Erythroblast (primary cell): ENCODE results near the gene METTL9.
A peak's percentile ranks its signal among the peaks of the same experiment; 100 is the strongest.
"Not testable (repeated sequence)": the region's sequence is repeated elsewhere in the genome, so short reads cannot be mapped to it uniquely, and the experiment has no call there.

Source experiments
- DNase-seq, 2 experiments: peaks; one replicate each; lab custom pipeline; 2025; lab: John Stamatoyannopoulos, UW
- GATA1 ChIP-seq: IDR thresholded peaks from 2 replicates; pipeline ENCODE4 v1.6.1; 2011; ENCODE audit warnings: low read depth, mild to moderate bottlenecking, control low read depth, low read length, moderate library complexity
- POLR2A ChIP-seq: IDR thresholded peaks from 2 replicates; pipeline ENCODE4 v1.6.1; 2011; ENCODE audit warnings: mild to moderate bottlenecking, low read length

METTL9 gene

DNA sequence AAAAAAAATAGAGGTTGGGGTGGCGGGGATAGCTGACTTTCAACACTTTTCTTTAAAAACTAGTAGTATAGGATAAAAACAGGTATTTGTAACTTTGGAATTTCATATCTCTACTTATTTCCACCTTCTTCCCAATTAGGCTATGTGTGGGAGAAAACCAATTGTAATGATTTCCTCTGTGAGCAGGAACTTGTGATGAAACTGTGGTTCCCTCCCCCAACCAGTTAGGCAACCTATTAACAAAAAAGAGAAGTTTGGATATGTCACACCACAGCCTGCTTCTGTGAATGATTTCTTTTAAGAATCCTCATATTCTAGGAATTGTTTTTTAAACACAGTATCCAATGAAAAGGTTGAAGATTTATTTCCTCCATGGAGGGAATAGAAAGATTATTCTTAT, 51.1 kb downstream of the METTL9 start:
- TF ChIP-seq POLR2A, result no peak
- no peak for TF ChIP-seq GATA1
- no peak for DNase-seq

DNA sequence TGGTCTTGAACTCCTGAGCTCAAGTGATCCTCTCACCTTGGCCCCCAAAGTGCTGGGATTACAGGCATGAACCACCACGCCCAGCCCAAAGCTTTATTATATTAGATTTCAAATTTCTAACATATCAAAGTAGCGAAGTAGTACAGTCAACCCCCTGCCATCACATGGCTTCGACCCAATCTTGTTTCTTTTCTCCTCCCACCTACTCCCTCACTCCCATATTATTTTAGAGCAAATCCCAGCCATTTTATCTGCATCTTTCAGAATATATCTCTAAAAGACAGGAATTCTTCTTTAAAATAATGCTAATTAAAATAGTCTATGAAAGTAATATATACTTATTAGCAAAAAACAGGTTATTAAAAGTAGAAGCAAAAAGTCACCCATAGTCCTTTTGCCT, 52.1 kb downstream of the METTL9 start:
- TF ChIP-seq POLR2A (no peak), GATA1 (no peak)
- DNase-seq, result no peak

DNA sequence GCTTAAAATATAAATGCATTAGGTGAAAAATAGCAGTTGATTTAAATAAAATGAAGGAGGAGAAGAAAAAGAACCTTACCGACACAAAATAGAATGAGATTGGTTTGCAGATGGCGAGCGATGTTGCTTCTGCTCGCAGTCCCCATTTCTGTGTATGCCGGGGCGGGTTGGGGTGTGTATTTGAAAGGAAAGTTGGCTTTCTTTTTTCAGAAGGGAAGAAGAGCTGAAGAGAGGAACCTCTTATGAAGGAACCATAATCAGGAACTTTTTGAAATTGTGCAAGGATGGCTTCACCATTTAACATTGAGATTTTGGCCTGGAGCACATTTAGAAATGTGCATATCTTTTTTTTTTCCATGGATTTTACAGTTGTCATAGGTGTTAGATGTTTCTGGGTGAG, 53.1 kb downstream of the METTL9 start, which contains the start of gene IGSF6:
Gene IGSF6, minus strand, starts transcription at position 156 of the 400 bp plus-strand sequence. Its CDS starts 10 bp downstream, at position 146.
- TF ChIP-seq GATA1, result no peak
- no peak for TF ChIP-seq POLR2A
- DNase-seq, result no peak

- no peak for TF ChIP-seq GATA1
- no peak for TF ChIP-seq POLR2A
- no peak for DNase-seq
Measured at GRCh38 chr16:21653571-21653970, 54.2 kb downstream of the METTL9 start.

- no peak for TF ChIP-seq GATA1
- no peak for TF ChIP-seq POLR2A
- no peak for DNase-seq
Measured at GRCh38 chr16:21654466-21654865, 55.1 kb downstream of the METTL9 start.

DNA sequence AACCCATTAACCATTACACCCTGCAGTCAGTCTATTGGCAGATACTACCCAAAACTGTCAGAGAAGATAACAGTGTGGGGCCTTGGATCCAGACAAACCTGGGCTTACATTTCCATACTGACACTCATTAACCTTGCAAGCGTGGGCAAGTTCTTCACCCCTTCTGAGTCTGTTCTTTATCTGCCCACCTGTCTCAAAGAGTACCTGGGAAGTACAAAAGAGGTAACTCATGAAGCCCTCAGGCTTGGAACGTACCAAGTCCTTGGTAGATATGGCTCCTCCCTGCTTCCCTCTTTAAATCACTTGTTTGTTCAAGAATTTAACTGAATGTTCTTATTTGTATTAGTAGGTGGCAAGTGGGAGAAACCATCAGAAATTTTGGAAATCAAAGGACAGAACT, 55.5 kb downstream of the METTL9 start:
- DNase-seq, result no peak
- TF ChIP-seq GATA1, result no peak

GRCh38 chr16:21656795-21657768, 57.7 kb downstream of the METTL9 start:
- no peak for TF ChIP-seq POLR2A
- no peak for TF ChIP-seq GATA1
- DNase-seq, result peak; percentile 66 to 77

- TF ChIP-seq GATA1 (no peak), POLR2A (no peak)
- no peak for DNase-seq
Measured at GRCh38 chr16:21659124-21659523, 59.7 kb downstream of the METTL9 start.

- TF ChIP-seq POLR2A (no peak), GATA1 (no peak)
- peak in 1 of 2 experiments; percentile 16 for DNase-seq
Measured at GRCh38 chr16:21663889-21664647, 64.7 kb downstream of the METTL9 start, which contains the start of gene OTOA. Gene OTOA (plus strand): TSS chr16:21663968. CDS start chr16:21678515, 14,547 bp downstream.

GRCh38 chr16:21664801-21665492, 65.6 kb downstream of the METTL9 start:
- no peak for DNase-seq
- TF ChIP-seq POLR2A, result no peak
- TF ChIP-seq GATA1, result no peak

- TF ChIP-seq GATA1 (no peak), POLR2A (no peak)
- DNase-seq, result no peak
Measured at GRCh38 chr16:21666772-21667171, 67.4 kb downstream of the METTL9 start.

GRCh38 chr16:21667575-21667974, 68.2 kb downstream of the METTL9 start:
- DNase-seq, result no peak
- TF ChIP-seq GATA1 (no peak), POLR2A (no peak)

GRCh38 chr16:21673469-21673868, 74.1 kb downstream of the METTL9 start:
- DNase-seq, result no peak
- TF ChIP-seq POLR2A, result no peak
- TF ChIP-seq GATA1, result no peak

DNA sequence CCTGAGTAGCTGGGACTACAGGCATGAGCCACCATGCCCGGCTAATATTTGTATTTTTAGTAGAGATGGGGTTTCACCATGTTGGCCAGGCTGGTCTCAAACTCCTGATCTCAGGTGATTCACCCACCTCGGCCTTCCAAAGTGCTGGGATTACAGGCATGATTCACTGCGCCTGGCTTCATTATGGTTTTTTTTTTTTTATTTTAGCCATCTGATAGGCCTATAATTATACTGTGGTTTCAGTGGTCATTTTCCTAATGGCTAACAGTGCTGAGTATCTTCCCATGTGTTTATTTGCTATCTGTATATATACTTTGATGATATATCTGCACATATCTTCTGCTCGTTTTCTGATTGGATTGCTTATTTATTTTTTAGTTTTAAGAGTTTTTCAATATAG, 75.1 kb downstream of the METTL9 start:
- not testable (repeated sequence) for DNase-seq

GRCh38 chr16:21680714-21681113, 81.3 kb downstream of the METTL9 start:
- not testable (repeated sequence) for DNase-seq
